ENCODE measurements around the gene PGR. TPM values are rescaled to one million over a fixed set of nuclear protein-coding genes. Genes with fewer than 3 reads are reported as not detected.

Gene PGR
- total RNA-seq, 1 donor from 2014 or later, result 1.9 TPM

DNA sequence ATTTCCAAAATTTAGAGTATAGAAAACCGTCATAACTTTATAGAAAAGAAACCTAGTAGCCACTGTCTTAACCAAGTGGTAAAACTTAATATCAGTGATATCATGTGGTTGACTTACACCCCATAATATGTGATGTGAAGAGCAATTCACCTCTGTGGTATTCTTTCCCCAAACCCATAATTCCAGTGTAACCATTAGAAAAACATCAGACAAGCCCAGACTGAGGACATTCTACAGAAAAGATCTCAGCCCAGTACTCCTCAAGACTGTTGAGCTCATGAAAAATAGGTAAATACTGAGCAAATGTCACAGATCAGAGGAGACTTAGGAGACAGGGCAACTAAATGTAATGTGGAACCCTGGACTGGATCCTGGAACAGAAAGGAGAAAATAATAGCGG is 134.6 kb downstream of the PGR start:
- DNase-seq (no peak), ATAC-seq (no peak)
- H3K27me3 ChIP-seq (ENCODE audit: low read depth), result no peaks in the 10 kb centered on the region
- no peak overlapping the region for H3K4me3 ChIP-seq
- H3K27ac ChIP-seq, result no peak overlapping the region
- TF ChIP-seq, protein P1, sequence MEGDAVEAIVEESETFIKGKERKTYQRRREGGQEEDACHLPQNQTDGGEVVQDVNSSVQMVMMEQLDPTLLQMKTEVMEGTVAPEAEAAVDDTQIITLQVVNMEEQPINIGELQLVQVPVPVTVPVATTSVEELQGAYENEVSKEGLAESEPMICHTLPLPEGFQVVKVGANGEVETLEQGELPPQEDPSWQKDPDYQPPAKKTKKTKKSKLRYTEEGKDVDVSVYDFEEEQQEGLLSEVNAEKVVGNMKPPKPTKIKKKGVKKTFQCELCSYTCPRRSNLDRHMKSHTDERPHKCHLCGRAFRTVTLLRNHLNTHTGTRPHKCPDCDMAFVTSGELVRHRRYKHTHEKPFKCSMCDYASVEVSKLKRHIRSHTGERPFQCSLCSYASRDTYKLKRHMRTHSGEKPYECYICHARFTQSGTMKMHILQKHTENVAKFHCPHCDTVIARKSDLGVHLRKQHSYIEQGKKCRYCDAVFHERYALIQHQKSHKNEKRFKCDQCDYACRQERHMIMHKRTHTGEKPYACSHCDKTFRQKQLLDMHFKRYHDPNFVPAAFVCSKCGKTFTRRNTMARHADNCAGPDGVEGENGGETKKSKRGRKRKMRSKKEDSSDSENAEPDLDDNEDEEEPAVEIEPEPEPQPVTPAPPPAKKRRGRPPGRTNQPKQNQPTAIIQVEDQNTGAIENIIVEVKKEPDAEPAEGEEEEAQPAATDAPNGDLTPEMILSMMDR (IDR thresholded peaks at IDR 0.05), result no peak
- intact Hi-C loops (cut with DNase I), result no loop called here
- no peaks in the 10 kb centered on the region for H3K9me3 ChIP-seq
- H3K36me3 ChIP-seq, result no peaks in the 10 kb centered on the region
- H3K4me1 ChIP-seq, result no peaks in the 10 kb centered on the region

DNA sequence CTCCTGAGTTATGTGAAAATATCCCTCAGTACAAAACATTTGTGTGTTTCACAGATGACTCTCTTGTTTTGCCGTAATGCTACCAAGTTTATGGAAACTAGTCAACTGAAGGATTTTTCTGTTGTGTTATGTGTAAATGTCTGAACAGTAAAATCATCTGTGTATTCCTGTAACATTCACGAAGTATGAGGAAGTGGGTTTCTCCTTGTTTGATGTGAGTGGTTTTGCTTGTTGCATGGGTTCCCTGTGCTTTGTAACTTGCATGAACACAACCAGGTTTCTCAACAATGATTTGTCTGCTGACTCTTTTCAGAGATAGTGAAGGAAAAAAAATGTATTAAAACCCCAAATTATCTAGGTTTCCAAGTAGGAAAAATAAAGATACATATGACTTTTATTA is 138.1 kb downstream of the PGR start:
- H3K27me3 ChIP-seq (ENCODE audit: low read depth), result no peaks in the 10 kb centered on the region
- DNase-seq (no peak), ATAC-seq (no peak)
- TF ChIP-seq, protein P1 (IDR thresholded peaks at IDR 0.05), result no peak
- intact Hi-C loops (cut with DNase I), result no loop called here
- H3K4me3 ChIP-seq, result no peak overlapping the region
- H3K36me3 ChIP-seq, result no peaks in the 10 kb centered on the region
- H3K4me1 ChIP-seq, result no peaks in the 10 kb centered on the region
- no peaks in the 10 kb centered on the region for H3K9me3 ChIP-seq
- H3K27ac ChIP-seq, result no peak overlapping the region

DNA sequence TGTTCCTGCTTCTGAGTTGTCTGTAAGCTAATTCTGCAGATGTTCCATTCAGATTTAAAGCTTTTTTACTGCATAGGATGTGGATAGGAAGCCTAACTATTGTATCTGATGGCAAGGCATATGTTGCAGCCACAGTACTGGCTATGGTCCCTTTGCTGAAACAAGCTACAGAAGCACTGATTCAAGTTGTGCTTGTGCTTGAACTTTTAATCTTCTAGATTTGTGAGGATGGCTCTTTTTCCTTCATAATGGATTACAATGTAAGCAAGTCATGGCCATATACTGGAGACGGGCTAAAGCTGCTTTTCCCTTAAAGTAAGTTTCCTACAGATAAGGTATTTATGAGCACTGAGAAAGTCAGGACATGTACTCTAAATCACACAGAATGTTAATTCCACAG is 138.7 kb downstream of the PGR start:
- intact Hi-C loops (cut with DNase I), result no loop called here
- no peak for DNase-seq
- H3K4me3 ChIP-seq, result no peak overlapping the region

DNA sequence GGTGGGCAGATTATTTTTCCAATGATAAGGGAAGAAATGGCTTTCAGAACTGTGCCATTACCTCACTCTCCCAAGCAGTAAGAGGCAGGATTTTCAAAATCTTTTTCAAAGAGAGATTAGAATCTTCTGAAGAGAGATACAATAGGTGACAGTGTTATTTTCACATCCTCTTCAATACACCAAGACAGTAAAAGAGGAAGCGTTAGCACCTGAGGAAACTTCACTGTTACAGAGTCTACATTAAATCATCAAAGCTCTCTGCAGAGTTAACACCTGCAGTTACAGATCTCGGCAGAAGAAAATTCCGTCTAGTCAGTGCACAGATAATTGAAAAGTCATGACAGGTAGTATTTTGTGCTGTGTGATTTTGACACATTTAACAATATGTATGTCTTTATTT is 144.9 kb downstream of the PGR start:
- DNase-seq (no peak), ATAC-seq (no peak)
- H3K9me3 ChIP-seq, result no peaks in the 10 kb centered on the region
- no peaks in the 10 kb centered on the region for H3K27me3 ChIP-seq (ENCODE audit: low read depth)
- TF ChIP-seq, protein P1 (IDR thresholded peaks at IDR 0.05), result no peak
- H3K27ac ChIP-seq, result no peak overlapping the region
- no peaks in the 10 kb centered on the region for H3K36me3 ChIP-seq
- no peaks in the 10 kb centered on the region for H3K4me1 ChIP-seq
- intact Hi-C loops (cut with DNase I), result no loop called here
- no peak overlapping the region for H3K4me3 ChIP-seq

More for the DNA sequence above, 138.7 kb downstream of the PGR start:
- Histone ChIP-seq H3K27ac (no peak overlapping the region), H3K4me1 (no peaks in the 10 kb centered on the region), H3K36me3 (no peaks in the 10 kb centered on the region), H3K9me3 (no peaks in the 10 kb centered on the region), H3K27me3 (ENCODE audit: low read depth) (no peaks in the 10 kb centered on the region)
- ATAC-seq, result no peak
- TF ChIP-seq, protein P1 (IDR thresholded peaks at IDR 0.05), result no peak

DNA sequence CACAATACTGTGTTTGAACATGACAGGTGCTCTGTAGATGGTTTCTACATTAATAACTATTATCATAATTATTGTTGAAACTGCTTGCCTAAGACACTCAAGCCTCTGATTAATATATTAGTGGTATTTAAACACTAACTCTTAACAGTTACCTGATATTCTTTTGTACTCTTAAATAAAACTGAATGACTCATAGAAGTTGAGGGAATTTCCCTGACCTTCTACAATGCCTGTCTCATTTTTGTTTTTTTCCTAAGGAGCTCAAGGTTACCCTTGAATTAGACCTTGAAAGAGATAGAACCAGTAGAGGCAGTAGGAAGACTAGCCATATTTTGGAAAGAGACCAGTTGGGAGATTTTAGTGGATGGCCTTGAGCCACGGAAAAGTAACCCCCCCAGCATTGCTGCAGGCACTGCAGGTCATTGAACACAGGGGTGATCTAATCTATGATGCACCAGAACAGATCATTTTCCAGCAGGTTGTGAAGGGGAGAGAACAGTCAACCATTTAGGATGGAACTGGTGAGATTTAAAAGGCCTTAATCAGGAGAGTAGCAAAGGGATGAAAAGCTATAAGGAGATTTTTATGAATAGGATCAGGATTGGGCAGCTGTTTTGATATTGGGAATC is 148.3 kb downstream of the PGR start:
- Histone ChIP-seq H3K9me3 (no peaks in the 10 kb centered on the region), H3K27me3 (ENCODE audit: low read depth) (no peaks in the 10 kb centered on the region), H3K36me3 (peaks cover 5% of the 10 kb centered on the region), H3K4me3 (no peak overlapping the region), H3K27ac (no peak overlapping the region), H3K4me1 (no peaks in the 10 kb centered on the region)
- ATAC-seq (no peak), DNase-seq (no peak)
- intact Hi-C loops (cut with DNase I), result no loop called here
- TF ChIP-seq, protein P1 (IDR thresholded peaks at IDR 0.05), result no peak
